Measurements from ENCODE around the gene SKI. TPM values are rescaled to one million over a fixed set of nuclear protein-coding genes. Genes with fewer than 3 reads are reported as not detected.

SKI gene
- total and polyA plus RNA-seq, 2 of the 8 experiments (the other 6 are each of a cell fraction or from before 2014, with no cell fraction given), result 8.3 to 87.6 TPM

DNA sequence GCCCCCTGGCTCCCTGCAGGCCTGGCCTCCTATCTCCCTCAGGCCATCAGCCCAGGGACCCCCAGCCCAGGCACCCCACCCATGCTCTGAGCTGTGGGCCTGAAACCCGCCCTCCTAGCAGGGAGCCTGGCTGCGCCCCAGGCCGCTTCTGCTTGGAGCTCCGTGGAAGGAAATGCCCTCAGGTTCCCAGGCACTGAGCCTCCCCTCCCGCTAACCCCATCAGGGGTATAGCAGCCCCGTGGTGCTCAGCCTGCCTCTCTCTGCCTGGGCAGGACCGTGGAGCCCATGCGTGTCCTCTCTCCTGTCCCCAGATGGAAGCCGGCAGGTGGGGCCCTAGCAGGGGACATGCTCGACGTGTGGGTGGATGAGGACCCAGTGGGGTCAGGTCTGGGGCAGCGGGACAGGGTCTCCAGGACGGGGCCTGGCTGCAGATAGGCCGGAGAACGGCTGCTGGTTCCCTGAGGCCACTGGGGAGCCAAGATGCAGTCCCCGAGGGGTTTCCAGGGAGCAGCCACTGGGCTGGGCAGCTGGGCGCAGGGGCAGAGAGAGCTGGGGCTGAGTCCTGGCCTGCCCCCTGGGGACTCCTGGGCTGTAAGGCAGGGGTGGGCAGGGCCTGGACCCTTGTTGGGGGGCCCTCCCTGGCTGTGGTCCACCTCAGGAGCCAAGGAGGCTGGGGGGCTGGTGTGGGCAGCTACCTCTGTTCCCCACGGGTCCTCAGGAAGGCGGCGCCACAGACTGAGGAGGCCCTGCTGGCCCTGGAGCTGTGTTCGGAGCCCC is 87.7 kb downstream of the SKI start (continued):
- TF ChIP-seq GTF2F1 (IDR thresholded peaks at IDR 0.05; ENCODE audit: borderline replicate concordance, low read depth, low read length) (no peak), BACH1 (IDR thresholded peaks at IDR 0.05; ENCODE audit: low read length) (no peak)
- TF ChIP-seq, protein P1, sequence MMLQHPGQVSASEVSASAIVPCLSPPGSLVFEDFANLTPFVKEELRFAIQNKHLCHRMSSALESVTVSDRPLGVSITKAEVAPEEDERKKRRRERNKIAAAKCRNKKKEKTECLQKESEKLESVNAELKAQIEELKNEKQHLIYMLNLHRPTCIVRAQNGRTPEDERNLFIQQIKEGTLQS (IDR thresholded peaks at IDR 0.05; ENCODE audit: insufficient read depth, low read depth, low read length), result no peak

Measured in H1 (cell line).